Measurements from ENCODE around the gene XPA. TPM values are rescaled to one million over a fixed set of nuclear protein-coding genes. Genes with fewer than 3 reads are reported as not detected.

XPA gene
- total and polyA plus RNA-seq, 2 of the 13 experiments (the other 11 are each of a cell fraction or from before 2014, with no cell fraction given): 2.3 to 15.2 TPM

- no peak for TF ChIP-seq AHDC1 (CRISPR knock-in tag; IDR thresholded peaks at IDR 0.05; ENCODE audit: borderline replicate concordance)
- peak; percentile 84; the same call in 1 of the 2 replicates for TF ChIP-seq ZNF747 (CRISPR knock-in tag; IDR thresholded peaks at IDR 0.05; ENCODE audit: borderline replicate concordance)
- TF ChIP-seq, protein P1, sequence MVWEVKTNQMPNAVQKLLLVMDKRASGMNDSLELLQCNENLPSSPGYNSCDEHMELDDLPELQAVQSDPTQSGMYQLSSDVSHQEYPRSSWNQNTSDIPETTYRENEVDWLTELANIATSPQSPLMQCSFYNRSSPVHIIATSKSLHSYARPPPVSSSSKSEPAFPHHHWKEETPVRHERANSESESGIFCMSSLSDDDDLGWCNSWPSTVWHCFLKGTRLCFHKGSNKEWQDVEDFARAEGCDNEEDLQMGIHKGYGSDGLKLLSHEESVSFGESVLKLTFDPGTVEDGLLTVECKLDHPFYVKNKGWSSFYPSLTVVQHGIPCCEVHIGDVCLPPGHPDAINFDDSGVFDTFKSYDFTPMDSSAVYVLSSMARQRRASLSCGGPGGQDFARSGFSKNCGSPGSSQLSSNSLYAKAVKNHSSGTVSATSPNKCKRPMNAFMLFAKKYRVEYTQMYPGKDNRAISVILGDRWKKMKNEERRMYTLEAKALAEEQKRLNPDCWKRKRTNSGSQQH (CRISPR knock-in tag; IDR thresholded peaks at IDR 0.05; ENCODE audit: low read depth): peak; percentile 30; the same call in 1 of the 2 replicates
- peak; percentile 67; the same call in 1 of the 2 replicates for TF ChIP-seq MXD3 (CRISPR knock-in tag; IDR thresholded peaks at IDR 0.05)
- TF ChIP-seq ZNF350 (CRISPR knock-in tag; IDR thresholded peaks at IDR 0.05; ENCODE audit: borderline replicate concordance, low read depth): peak; percentile 82; the same call in 1 of the 2 replicates
- TF ChIP-seq ZKSCAN5 (CRISPR knock-in tag; IDR thresholded peaks at IDR 0.05): no peak
- TF ChIP-seq ZNF572 (CRISPR knock-in tag; IDR thresholded peaks at IDR 0.05): no peak
- no peak for TF ChIP-seq GTF3A (CRISPR knock-in tag; conservative IDR thresholded peaks at IDR 0.05)
- peak; percentile 38; the same call in 1 of the 2 replicates for TF ChIP-seq THAP7 (CRISPR knock-in tag; IDR thresholded peaks at IDR 0.05)
- TF ChIP-seq CREM (IDR thresholded peaks at IDR 0.05): peak; percentile 96
- 0 out of 2 replicates have a peak, but pooled peaks have one; percentile 43 for TF ChIP-seq CREM (CRISPR knock-in tag; IDR thresholded peaks at IDR 0.05)
- no peak for TF ChIP-seq ZFP82 (CRISPR knock-in tag; IDR thresholded peaks at IDR 0.05; ENCODE audit: borderline replicate concordance)
- TF ChIP-seq ZNF629 (CRISPR knock-in tag; conservative IDR thresholded peaks at IDR 0.05): no peak
- TF ChIP-seq REPIN1 (CRISPR knock-in tag; IDR thresholded peaks at IDR 0.05; ENCODE audit: borderline replicate concordance, low read depth): peak; percentile 64
- peak; percentile 51; the same call in 1 of the 2 replicates for TF ChIP-seq FOXK1 (CRISPR knock-in tag; IDR thresholded peaks at IDR 0.05; ENCODE audit: borderline replicate concordance, low read depth)
- no peak for TF ChIP-seq U2AF2 (IDR thresholded peaks at IDR 0.05; ENCODE audit: low read depth, low read length)
- TF ChIP-seq POLR2G (IDR thresholded peaks at IDR 0.05; ENCODE audit: low read depth, low read length): peak; percentile 85
- peak; percentile 95 for TF ChIP-seq ATF1 (CRISPR knock-in tag; IDR thresholded peaks at IDR 0.05)
- peak; percentile 4; the same call in 1 of the 2 replicates for TF ChIP-seq KDM5B (CRISPR knock-in tag; IDR thresholded peaks at IDR 0.05; ENCODE audit: borderline replicate concordance)
Observed at GRCh38 chr9:97632985-97633858, 63.9 kb downstream of the XPA start, which contains the start of the genes NCBP1 and TSTD2 (continued).

Measured in HepG2 (cell line).